Stimulated activated CD4-positive, alpha-beta T cell treated with anti-CD3 and anti-CD28 coated beads, Interleukin-2, amount 100 ng/mL, for 48 hours (primary cell): ENCODE data around the gene KRTAP5-4.
"Not testable (repeated sequence)": the region's sequence is repeated elsewhere in the genome, so short reads cannot be mapped to it uniquely, and the experiment has no call there.

Source experiments
- DNase-seq, 2 donors: peaks; one replicate each; pipeline ENCODE4 v3.0.0-alpha.2; 2020

The KRTAP5-4 gene

GRCh38 chr11:1598406-1598805 lies 23.5 kb downstream of the KRTAP5-4 start:
- not testable (repeated sequence) for DNase-seq

GRCh38 chr11:1597994-1598380 lies 24.0 kb downstream of the KRTAP5-4 start, which contains the start of gene KRTAP5-2:
TSS of gene KRTAP5-2 (minus strand) at chr11:1598294. CDS start at chr11:1598250, 44 bp downstream.
- no peak for DNase-seq

GRCh38 chr11:1597331-1597993 lies 24.5 kb downstream of the KRTAP5-4 start:
- no peak for DNase-seq

- not testable (repeated sequence) for DNase-seq
Measured at GRCh38 chr11:1596576-1597121, 25.3 kb downstream of the KRTAP5-4 start.

GRCh38 chr11:1595994-1596575 lies 25.9 kb downstream of the KRTAP5-4 start:
- DNase-seq = not testable (repeated sequence)

- DNase-seq = no peak
Measured at GRCh38 chr11:1592628-1593027, 29.3 kb downstream of the KRTAP5-4 start.

GRCh38 chr11:1589996-1590395 lies 31.9 kb downstream of the KRTAP5-4 start:
- DNase-seq = no peak

DNA sequence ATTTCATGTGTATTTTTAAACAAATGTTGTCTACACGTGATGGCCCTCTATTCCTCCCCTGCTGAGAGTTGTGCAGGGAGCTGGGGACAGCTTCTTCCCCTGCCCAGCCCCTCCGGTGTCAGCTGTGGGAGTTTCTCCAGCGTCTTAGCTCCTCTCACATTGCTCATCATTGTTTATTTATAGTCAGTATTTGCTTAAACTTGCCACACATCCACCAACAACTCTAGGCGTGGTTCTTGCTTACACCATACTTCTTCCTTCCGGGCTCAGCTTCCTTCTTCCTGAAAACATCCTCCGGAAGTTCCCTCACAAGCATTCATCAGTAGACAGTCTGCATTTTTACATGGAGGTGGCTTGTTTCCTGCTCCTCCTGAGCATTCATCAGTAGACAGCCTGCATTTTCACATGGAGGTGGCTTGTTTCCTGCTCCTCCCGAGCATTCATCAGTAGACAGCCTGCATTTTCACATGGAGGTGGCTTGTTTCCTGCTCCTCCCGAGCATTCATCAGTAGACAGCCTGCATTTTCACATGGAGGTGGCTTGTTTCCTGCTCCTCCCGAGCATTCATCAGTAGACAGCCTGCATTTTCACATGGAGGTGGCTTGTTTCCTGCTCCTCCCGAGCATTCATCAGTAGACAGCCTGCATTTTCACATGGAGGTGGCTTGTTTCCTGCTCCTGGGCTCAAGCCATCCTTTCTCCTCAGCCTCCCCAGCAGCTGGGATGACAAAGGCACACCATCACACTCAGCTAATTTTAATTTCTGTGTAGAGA lies 32.6 kb downstream of the KRTAP5-4 start:
- DNase-seq = not testable (repeated sequence)

DNA sequence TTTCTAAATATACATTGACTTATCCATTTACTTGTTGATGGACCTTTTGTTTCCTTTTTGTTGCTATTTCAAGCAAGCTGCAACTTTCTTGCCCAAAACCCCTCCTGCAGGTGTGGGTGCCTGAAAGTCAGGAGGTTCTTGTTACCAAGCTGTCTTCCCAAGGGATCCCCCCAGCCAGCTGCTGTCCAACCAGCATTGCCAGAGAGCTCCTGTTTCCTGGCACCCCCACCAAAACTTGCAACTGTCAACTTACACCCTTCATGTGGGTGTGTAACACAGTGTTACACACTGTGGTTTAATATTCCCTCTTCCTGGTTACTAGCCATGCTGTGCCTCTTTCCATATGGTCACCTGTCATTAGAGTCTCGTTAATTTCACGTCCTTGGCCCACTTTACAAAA lies 35.2 kb downstream of the KRTAP5-4 start:
- no peak for DNase-seq

- DNase-seq = not testable (repeated sequence)
Measured at GRCh38 chr11:1584661-1585370, 37.1 kb downstream of the KRTAP5-4 start, which contains the start of gene KRTAP5-1. TSS of gene KRTAP5-1 (minus strand) at chr11:1585283. CDS start at chr11:1585249, 34 bp downstream.

GRCh38 chr11:1582909-1583308 lies 39.0 kb downstream of the KRTAP5-4 start:
- DNase-seq = not testable (repeated sequence)

DNA sequence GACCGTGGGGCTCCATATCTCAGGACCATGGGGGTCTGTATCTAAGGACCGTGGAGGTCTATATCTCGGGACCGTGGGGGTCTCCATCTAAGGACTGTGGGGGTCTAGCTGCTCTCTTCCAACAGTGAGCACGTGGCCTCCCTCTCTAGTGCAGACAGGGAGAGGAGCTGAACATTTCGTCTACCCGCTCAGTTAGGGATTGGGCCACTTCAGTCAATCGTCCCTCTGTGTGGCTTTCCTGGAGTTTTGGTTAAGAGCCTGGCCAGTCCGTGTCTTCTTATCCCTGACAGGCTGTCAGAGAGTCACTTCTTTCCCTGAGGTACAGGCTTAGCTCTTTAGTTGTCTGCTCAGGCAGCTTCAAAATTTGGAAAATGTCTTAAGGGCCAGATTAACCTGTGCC lies 40.0 kb downstream of the KRTAP5-4 start:
- DNase-seq = no peak

DNA sequence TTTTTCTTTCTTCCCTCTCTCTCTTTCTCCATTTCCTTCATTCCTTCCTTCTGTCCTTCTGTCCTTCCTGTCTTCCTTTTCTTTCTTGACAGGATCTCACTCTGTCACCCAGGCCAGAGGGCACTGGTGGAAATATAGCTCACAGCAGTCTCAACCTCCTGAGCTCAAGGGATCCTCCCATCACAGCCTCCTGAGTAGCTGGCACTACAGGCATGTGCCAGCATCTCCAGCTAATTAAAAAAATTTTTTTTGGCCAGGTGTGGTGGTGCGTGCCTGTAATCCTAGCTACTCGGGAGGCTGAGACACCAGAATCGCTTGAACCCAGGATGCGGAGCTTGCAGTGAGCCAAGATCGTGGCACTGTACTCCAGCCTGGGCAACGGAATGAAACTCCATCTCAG lies 45.1 kb downstream of the KRTAP5-4 start:
- DNase-seq = no peak

DNA sequence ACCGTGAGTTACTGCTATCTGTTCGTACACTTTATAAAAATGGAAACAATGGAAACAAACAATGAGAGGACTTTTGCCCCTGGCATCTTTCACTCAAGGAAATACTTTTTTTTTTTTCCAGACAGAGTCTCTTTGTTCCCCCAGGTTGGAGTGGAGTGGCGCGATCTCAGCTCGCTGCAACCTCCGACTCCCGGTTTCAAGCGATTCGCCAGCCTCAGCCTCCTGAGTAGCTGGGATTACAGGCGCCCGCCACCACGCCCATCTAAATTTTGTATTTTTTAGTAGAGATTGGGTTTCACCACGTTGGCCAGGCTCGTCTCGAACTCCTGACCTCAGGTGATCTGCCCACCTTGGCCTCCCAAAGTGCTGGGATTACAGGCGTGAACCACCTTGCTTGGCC lies 46.2 kb downstream of the KRTAP5-4 start:
- DNase-seq = not testable (repeated sequence)

- no peak for DNase-seq
Measured at GRCh38 chr11:1574933-1575242, 47.0 kb downstream of the KRTAP5-4 start.

DNA sequence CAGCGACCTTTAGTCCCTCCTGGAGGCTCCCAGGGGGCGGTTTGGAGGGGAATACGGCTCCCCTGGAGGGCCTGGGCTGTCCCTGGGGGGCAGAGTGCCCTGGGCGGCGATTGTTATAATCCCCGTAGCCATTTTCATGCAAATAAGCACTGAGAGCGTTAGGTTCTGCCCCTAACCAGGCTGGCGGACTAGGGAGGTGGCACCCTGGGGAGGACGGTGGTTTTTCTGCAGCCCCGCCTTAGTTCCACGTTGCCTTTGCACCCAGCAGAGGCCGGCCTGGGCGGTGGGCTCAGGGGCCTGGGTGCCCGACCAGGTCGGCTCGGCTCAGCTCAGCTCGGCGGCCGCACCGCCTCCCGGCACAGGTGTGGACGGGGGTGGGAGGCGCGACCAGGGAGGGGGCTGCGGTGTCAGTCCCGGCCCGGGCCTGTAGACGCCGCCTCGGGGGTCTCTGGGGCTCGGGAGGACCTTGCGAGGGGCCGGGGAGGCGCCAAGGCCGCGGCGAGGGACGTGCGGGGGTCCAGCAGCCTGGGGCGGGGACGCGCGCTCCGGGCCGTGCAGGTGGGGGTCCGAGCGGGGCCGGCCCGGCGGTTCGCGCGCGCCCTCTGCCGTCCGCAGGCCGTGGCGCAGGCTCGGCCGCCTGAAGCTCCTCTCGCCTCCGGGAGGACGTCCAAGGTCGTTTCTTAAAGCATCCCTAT lies 47.6 kb downstream of the KRTAP5-4 start:
- DNase-seq = peak; percentile 45 to 63

- DNase-seq = no peak
Measured at GRCh38 chr11:1573903-1574237, 48.1 kb downstream of the KRTAP5-4 start.

DNA sequence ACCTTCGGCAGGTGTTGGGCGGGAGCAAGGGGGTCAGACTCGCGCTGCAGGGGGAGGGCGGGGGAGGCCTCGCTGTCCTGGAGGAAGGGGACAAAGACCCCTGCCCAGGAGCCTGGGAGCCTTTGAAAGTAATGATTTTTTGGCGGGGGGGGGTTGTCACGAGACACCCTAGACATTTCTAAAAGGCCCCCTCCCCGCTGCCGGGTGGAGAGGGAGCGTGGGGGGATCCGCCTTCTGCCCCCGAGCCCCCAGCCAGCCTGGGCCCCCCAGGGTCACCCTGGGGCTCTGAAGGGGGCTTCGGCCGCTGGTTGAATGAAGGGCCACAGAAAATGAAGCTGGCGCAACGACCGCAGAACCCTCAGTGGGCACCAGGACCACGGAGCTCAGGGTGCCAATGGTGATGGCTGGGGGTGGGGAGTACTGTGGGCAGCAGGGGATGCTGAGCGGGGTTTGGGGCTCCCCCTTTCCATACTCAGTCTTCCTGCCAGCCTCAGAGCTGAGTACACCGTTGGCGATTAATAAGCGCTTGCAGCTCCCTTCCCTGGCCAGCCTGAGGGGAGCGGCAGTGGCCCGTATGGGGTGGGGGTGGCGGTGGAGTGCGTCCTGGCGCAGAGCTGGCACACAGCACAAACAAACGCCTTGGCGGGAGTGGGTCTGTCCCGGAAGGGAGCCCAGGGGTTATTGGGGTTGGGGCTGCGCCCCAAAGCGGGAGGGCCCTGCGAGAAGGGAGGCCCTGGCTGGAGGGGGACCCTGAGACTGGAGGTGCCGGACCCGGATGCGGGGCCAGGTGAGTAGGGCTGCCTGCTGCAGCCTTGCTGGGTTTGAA lies 48.6 kb downstream of the KRTAP5-4 start:
- DNase-seq = no peak

DNA sequence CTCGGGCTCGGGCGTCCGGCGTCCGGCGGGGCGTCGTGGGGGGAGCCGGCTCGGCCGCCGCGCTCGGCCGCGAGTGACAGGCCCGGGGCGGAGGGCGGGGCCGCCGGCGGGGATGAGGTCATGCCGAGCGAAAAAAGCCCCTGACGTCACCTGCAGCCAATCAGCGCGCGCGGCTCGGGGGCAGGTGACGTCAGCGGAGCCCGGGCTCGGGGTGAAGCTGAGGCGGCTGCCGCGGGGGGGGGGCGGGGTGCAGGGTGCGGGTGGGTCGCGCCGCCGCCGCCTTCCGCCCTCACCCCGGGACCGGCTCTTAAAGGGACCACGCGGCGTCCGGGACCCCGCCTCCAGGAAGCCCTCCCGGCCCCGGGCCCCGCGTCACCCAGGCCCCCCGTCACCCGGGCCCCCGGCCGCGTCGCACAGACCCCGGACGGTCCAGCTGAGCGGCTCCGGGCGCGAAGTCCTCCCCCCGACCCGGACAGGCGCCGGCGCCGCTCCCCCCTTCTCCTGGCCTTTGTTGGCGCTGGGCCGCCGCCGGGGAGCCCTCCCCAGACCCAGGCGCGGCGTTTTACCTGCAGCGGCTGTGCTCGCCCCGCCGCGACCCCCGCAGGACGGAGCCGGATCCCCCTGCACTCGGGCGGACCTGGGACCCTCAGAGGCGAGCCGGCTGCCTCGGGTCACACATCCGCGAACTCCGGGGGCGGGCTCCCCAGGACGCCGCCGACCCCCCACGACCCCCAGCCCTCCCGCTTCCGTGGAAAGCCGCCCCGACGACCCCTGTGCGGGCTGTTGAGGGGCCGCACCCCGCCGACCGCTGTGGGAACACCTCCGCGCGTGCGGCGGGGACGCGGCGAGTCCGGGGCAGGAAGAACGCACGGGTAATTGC lies 49.5 kb downstream of the KRTAP5-4 start, which contains the start of gene DUSP8:
DUSP8 (minus strand) TSS at position 75 of the 880 bp plus-strand sequence. CDS start 6,445 bp downstream, outside the sequence.
- DNase-seq = peak; percentile 84 to 87

- DNase-seq = no peak
Measured at GRCh38 chr11:1571760-1572196, 50.2 kb downstream of the KRTAP5-4 start.
